NB4 (cell line): Measurements from ENCODE around the gene PTPRZ1.

Experiments
- CTCF ChIP-seq: IDR thresholded peaks from one replicate; pipeline ENCODE4 v1.5.1; 2012; ENCODE audit warnings: low read depth, low read length
- POLR2A ChIP-seq: IDR thresholded peaks from 2 replicates; pipeline ENCODE4 v1.6.1; 2011; ENCODE audit warnings: mild to moderate bottlenecking; ENCODE audit not compliant: insufficient read length; ENCODE audit errors: extremely low read depth

GRCh38 chr7:122067077-122067476, 194.1 kb downstream of the PTPRZ1 start:
- TF ChIP-seq CTCF = no peak
- TF ChIP-seq POLR2A = no peak
